Keratinocyte (primary cell): ENCODE data around the gene ADCYAP1R1. TPM values are rescaled to one million over a fixed set of nuclear protein-coding genes. Genes with fewer than 3 reads are reported as not detected.

Experiments used
- DNase-seq: peaks from one replicate; pipeline ENCODE4 v3.0.0-alpha.2; 2011; ENCODE audit warnings: low read depth, missing footprints, low spot score
- FAIRE-seq: peaks from 2 replicates; lab custom pipeline; 2011; peaks lifted over from hg19 to GRCh38; lab: Jason Lieb, UNC
- H2AFZ ChIP-seq: 2 replicates; pipeline ENCODE4 v1.6.0; 2012; ENCODE audit warnings: low read length, control low read depth, inconsistent platforms; ENCODE audit not compliant: control insufficient read depth
- H3K27ac ChIP-seq: 2 replicates; pipeline ENCODE4 v1.5.1; 2011; ENCODE audit warnings: low read length; ENCODE audit not compliant: control insufficient read depth, insufficient read depth
- H3K27me3 ChIP-seq: 3 replicates; pipeline ENCODE4 v1.6.0; 2011; ENCODE audit warnings: low read length; ENCODE audit not compliant: control insufficient read depth, insufficient read depth; ENCODE audit errors: extremely low read depth
- H3K36me3 ChIP-seq, 2 experiments: 2 replicates in 1 of 2; 3 replicates in 1 of 2; pipeline ENCODE4 v1.5.1; 2011; ENCODE audit warnings: low read length in 2 of 2, mild to moderate bottlenecking in 1 of 2; ENCODE audit not compliant: control insufficient read depth in 2 of 2, insufficient read depth in 2 of 2; ENCODE audit errors: extremely low read depth in 1 of 2
- H3K4me1 ChIP-seq: 3 replicates; pipeline ENCODE4 v1.5.1; 2011; ENCODE audit warnings: low read length; ENCODE audit not compliant: control insufficient read depth, insufficient read depth; ENCODE audit errors: extremely low read depth
- H3K4me2 ChIP-seq: 3 replicates; pipeline ENCODE4 v1.6.0; 2011; ENCODE audit warnings: low read depth, low read length; ENCODE audit not compliant: control insufficient read depth, insufficient read depth; ENCODE audit errors: extremely low read depth
- H3K4me3 ChIP-seq, 3 experiments: fragments of 200-600 bp in 1 of 3; sonication (generic) in 1 of 3; 2 replicates in 2 of 3; 3 replicates in 1 of 3; pipeline ENCODE4 v1.5.1; 2011 to 2016; ENCODE audit warnings: low read length in 3 of 3, mild to moderate bottlenecking in 3 of 3, control low read depth in 2 of 3, inconsistent platforms in 1 of 3, low read depth in 1 of 3, mixed read lengths in 1 of 3, mixed run types in 1 of 3, moderate library complexity in 1 of 3; ENCODE audit not compliant: control insufficient read depth in 2 of 3, insufficient read depth in 2 of 3; ENCODE audit errors: extremely low read depth in 1 of 3
- H3K79me2 ChIP-seq: 2 replicates; pipeline ENCODE4 v1.6.0; 2012; ENCODE audit warnings: low read length; ENCODE audit not compliant: control insufficient read depth, insufficient read depth
- H3K9ac ChIP-seq: 3 replicates; pipeline ENCODE4 v1.6.0; 2011; ENCODE audit warnings: low read length; ENCODE audit not compliant: control insufficient read depth, insufficient read depth; ENCODE audit errors: extremely low read depth
- H3K9me1 ChIP-seq: 3 replicates; pipeline ENCODE4 v1.6.0; 2011; ENCODE audit warnings: low read length; ENCODE audit not compliant: control insufficient read depth, insufficient read depth; ENCODE audit errors: extremely low read depth
- H3K9me3 ChIP-seq: 2 replicates; pipeline ENCODE4 v1.5.1; 2012; ENCODE audit warnings: low read depth, low read length; ENCODE audit not compliant: control insufficient read depth
- H4K20me1 ChIP-seq: 3 replicates; pipeline ENCODE4 v1.6.0; 2011; ENCODE audit warnings: low read length; ENCODE audit not compliant: control insufficient read depth, insufficient read depth; ENCODE audit errors: extremely low read depth
- EZH2 ChIP-seq: IDR thresholded peaks from one replicate; pipeline ENCODE4 v1.6.1; 2012; ENCODE audit warnings: inconsistent platforms, mild to moderate bottlenecking, low read length, moderate library complexity
- dilution Hi-C: fragments of 300-500 bp; cut with MboI; formaldehyde crosslinking; loops from one replicate; pipeline ENCODE4 v1.7.0; 2020; ENCODE audit warnings: low sequenced_read_pairs; ENCODE audit not compliant: extremely low pct_ligation_motif_present
- polyA plus RNA-seq, 5 experiments: library from polyadenylated mRNA; depleted of rRNA in 3 of 5; stranded (reverse) in 3 of 5; stranded (forward) in 1 of 5; unstranded in 1 of 5; fragments of >200 nt; gene quantifications; 1 replicate in 1 of 5; 2 replicates in 3 of 5; 3 replicates in 1 of 5; pipeline versions ENCODE4 v1.2.1 to v1.2.3, GENCODE V29; 2011 to 2012; ENCODE audit warnings: missing spikeins in 2 of 5, low read depth in 1 of 5, low replicate concordance in 1 of 5
- TF ChIP-seq, protein P1 (sequence below), 3 experiments: IDR thresholded peaks in 1 of 3; conservative IDR thresholded peaks in 1 of 3; optimal IDR thresholded peaks in 1 of 3; 2 replicates in 2 of 3; 3 replicates in 1 of 3; pipeline versions ENCODE3 to v1.5.1; 2011; ENCODE audit warnings: low read length in 3 of 3, mild to moderate bottlenecking in 3 of 3, moderate library complexity in 2 of 3, control low read depth in 1 of 3, inconsistent platforms in 1 of 3; ENCODE audit not compliant: insufficient read depth in 2 of 3; ENCODE audit errors: extremely low read depth in 1 of 3

The ADCYAP1R1 gene
- polyA plus RNA-seq, 1 donor (not counting 4 experiments of a cell fraction or from before 2014, with no cell fraction given): not detected

DNA sequence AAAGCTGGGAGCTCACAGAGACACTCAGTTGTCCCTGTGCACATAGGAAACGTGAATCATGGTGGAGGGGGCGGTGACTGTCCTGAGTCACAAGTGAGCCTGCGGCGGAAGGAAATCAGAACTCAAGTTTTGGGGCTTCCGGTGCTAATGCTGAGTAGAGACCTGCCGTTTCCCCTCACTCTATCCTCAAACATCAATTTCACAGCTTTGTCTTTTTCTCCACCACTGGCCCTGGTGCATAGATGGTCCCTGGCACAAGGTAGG is 21.9 kb downstream of the ADCYAP1R1 start:
- no peaks in the 10 kb centered on the region for H3K9me3 ChIP-seq
- H3K9me1 ChIP-seq: no peaks in the 10 kb centered on the region
- H2AFZ ChIP-seq: no peak overlapping the region
- no peak overlapping the region for H3K4me3 ChIP-seq
- H3K4me1 ChIP-seq: no peaks in the 10 kb centered on the region
- dilution Hi-C loops: no loop called here
- no peak overlapping the region for H3K9ac ChIP-seq
- DNase-seq: no peak
- H3K27ac ChIP-seq: no peak overlapping the region
- no peak overlapping the region for H3K4me2 ChIP-seq
- no peaks in the 10 kb centered on the region for H4K20me1 ChIP-seq
- H3K79me2 ChIP-seq: no peaks in the 10 kb centered on the region
- no peaks in the 10 kb centered on the region for H3K36me3 ChIP-seq
- peaks cover 5% of the 10 kb centered on the region for H3K27me3 ChIP-seq
- no peak for TF ChIP-seq EZH2
- TF ChIP-seq, protein P1, sequence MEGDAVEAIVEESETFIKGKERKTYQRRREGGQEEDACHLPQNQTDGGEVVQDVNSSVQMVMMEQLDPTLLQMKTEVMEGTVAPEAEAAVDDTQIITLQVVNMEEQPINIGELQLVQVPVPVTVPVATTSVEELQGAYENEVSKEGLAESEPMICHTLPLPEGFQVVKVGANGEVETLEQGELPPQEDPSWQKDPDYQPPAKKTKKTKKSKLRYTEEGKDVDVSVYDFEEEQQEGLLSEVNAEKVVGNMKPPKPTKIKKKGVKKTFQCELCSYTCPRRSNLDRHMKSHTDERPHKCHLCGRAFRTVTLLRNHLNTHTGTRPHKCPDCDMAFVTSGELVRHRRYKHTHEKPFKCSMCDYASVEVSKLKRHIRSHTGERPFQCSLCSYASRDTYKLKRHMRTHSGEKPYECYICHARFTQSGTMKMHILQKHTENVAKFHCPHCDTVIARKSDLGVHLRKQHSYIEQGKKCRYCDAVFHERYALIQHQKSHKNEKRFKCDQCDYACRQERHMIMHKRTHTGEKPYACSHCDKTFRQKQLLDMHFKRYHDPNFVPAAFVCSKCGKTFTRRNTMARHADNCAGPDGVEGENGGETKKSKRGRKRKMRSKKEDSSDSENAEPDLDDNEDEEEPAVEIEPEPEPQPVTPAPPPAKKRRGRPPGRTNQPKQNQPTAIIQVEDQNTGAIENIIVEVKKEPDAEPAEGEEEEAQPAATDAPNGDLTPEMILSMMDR (optimal IDR thresholded peaks at IDR 0.05 in 1 of 3, IDR thresholded peaks at IDR 0.05 in 1 of 3, conservative IDR thresholded peaks at IDR 0.05 in 1 of 3; ENCODE audit: extremely low read depth in 1 of 3, insufficient read depth in 2 of 3, low read length in 3 of 3): no peak
- no peak for FAIRE-seq

DNA sequence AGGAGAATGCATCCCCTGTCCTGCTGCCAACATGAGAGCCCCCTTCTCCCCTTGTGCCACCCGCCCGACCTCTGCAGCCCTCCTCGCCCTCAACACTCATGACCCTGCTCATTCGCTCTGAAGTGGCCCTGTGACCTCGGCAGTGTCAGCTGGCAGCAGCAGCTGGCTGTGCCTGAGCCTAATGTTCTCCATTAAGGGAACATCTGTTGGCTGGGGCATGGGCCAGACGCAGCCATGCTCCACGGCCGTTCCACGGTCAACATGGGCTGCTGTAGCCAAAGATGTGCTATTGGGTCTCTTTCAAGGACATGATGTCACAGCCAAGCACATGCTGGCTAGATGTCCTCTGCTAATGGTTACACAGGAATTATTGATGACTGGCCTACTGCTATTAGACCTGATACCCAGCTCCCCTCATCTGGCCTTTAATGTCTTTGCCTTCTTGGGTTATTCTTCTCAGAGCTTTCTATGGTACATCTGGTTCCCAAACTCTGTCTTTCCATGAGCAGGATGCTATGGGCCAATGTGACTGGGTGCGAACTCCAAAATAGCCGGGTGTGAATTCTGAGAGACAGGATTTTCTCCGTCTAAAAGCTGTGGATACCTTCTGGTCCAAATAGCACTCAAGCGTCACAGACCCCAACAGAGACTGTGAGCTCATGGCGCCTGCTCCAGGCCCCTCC is 22.4 kb downstream of the ADCYAP1R1 start:
- Histone ChIP-seq H3K9me3 (no peaks in the 10 kb centered on the region), H3K79me2 (no peaks in the 10 kb centered on the region), H4K20me1 (no peaks in the 10 kb centered on the region), H3K27me3 (peaks cover 5% of the 10 kb centered on the region), H3K9ac (no peak overlapping the region), H3K4me1 (no peaks in the 10 kb centered on the region), H3K4me2 (no peak overlapping the region), H3K9me1 (no peaks in the 10 kb centered on the region), H3K36me3 (no peaks in the 10 kb centered on the region), H3K27ac (no peak overlapping the region), H2AFZ (no peak overlapping the region), H3K4me3 (no peak overlapping the region)
- FAIRE-seq (no peak), DNase-seq (no peak)
- dilution Hi-C loops: no loop called here
- TF ChIP-seq, protein P1 (optimal IDR thresholded peaks at IDR 0.05 in 1 of 3, IDR thresholded peaks at IDR 0.05 in 1 of 3, conservative IDR thresholded peaks at IDR 0.05 in 1 of 3; ENCODE audit: extremely low read depth in 1 of 3, insufficient read depth in 2 of 3, low read length in 3 of 3): no peak
- TF ChIP-seq EZH2: no peak
